Large intestine (tissue), 3 donors: Measurements from ENCODE around the gene HDLBP. TPM values are rescaled to one million over a fixed set of nuclear protein-coding genes. Genes with fewer than 3 reads are reported as not detected.

Source experiments
- DNase-seq, 2 donors: peaks; one replicate each; pipeline versions ENCODE4 v3.0.0 to v3.0.0-alpha.2; 2013
- H3K27ac ChIP-seq: one replicate; pipeline ENCODE4 v1.5.1; 2013; ENCODE audit warnings: low read length
- H3K27me3 ChIP-seq: 2 replicates; pipeline ENCODE4 v1.6.1; 2013; ENCODE audit warnings: low read length; ENCODE audit not compliant: control insufficient read depth, insufficient read depth
- H3K36me3 ChIP-seq: 2 replicates; pipeline ENCODE4 v1.6.1; 2013; ENCODE audit warnings: low read length; ENCODE audit not compliant: control insufficient read depth, insufficient read depth
- H3K4me1 ChIP-seq: one replicate; pipeline ENCODE4 v1.6.1; 2013; ENCODE audit warnings: low read length; ENCODE audit not compliant: control insufficient read depth, insufficient read depth
- H3K4me3 ChIP-seq: one replicate; pipeline ENCODE4 v1.5.1; 2013; ENCODE audit warnings: low read length
- H3K9me3 ChIP-seq: one replicate; pipeline ENCODE4 v1.6.1; 2013; ENCODE audit warnings: mild to moderate bottlenecking, low read depth, low read length, moderate library complexity; ENCODE audit not compliant: control insufficient read depth
- WGBS: methylation state at CpG from one replicate; pipeline ENCODE4 v1.1.5; 2013; ENCODE audit warnings: low lambda C conversion rate; ENCODE audit not compliant: insufficient coverage; 5-methylcytosine and 5-hydroxymethylcytosine counted together
- polyA plus RNA-seq: library from polyadenylated mRNA; unstranded; fragments of 120-200 nt; gene quantifications from one replicate; pipeline ENCODE4 v1.2.1, GENCODE V29; 2013

The HDLBP gene
- polyA plus RNA-seq, 1 donor: 390 TPM

DNA sequence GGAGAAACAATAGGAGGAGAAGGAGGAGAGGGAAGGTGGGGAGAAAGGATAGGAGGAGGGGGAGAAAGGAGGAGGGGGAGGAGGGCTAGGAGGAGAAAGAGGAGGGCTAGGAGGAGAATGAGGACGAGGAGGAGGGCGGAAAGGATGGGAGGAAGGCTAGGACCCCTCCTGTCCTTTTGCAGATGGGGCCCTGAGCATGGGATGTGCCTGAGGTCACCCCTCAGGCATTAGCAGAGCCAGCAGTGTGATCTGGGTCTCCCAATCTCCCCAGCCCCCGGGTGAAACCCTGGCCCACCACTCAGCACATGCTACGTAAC is 127.6 kb downstream of the HDLBP start:
- DNase-seq: no peak
- Histone ChIP-seq H3K4me1 (no peaks in the 10 kb centered on the region), H3K36me3 (peaks cover 8% of the 10 kb centered on the region), H3K27ac (no peak overlapping the region), H3K27me3 (peaks cover 4% of the 10 kb centered on the region), H3K4me3 (no peak overlapping the region), H3K9me3 (no peaks in the 10 kb centered on the region)
- WGBS: no CpG with 5 or more reads among the region's 4 CpGs

DNA sequence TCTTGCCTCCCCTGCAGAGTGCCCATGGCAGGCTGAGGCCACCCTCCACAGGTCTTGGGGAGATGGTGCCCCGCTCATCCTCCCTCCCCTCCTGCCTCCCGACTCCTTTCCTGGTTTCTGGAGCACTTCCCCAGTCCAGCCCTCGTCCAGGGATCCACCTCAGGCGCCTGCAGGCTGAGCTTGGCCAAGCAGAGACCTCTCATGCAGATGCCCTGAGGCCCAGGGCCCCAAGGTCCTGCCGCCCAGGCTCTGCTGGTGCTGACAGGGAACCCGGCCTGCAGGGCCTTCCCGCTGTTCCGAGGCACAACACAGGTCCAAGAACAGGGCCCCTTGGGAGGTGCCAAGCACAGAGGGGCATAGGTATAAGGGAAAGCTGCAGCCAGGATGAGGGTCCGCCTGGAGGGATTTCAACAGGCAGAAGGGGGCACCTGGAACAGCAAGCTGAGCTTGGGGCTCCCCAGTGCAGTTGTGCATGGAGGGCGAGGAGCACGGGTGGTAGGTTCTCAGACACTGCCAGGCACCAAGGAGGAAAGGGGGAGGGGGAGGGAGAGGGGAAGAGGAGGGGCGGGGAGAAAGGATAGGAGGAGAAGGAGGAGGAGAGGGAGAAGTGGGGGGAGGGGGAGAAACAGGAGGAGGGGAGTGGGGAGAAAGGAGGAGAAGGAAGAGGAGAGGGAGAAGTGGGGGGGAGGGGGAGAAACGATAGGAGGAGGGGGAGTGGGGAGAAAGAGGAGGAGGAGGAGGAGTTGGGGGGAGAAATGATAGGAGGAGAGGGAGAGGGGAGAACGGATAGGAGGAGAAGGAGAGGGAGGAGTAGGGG is 128.2 kb downstream of the HDLBP start:
- peaks cover 4% of the 10 kb centered on the region for H3K27me3 ChIP-seq
- no peaks in the 10 kb centered on the region for H3K4me1 ChIP-seq
- no peaks in the 10 kb centered on the region for H3K9me3 ChIP-seq
- no peak overlapping the region for H3K27ac ChIP-seq
- no CpG with 5 or more reads among the region's 14 CpGs for WGBS
- H3K36me3 ChIP-seq: peaks cover 12% of the 10 kb centered on the region
- H3K4me3 ChIP-seq: no peak overlapping the region
- no peak for DNase-seq

DNA sequence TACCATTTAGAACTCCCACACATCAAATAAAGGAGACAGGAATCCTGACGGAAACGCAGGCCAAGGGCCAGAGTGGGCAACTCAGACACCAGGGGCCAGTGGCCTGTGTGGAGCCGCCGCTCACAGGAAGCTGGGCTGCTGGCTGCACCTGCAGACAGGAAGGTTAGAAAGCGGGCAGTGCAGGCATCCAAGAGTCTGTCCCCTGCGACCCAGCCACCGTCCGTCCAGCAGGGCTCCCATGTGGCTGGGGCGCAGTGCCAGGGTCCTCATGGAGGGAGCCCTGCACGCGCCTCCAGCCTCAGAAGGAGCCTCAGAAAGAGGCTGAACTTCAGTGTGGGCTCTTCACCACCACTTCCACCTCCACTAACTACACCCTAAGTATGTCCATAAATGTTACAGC is 129.5 kb downstream of the HDLBP start:
- peaks cover 13% of the 10 kb centered on the region for H3K36me3 ChIP-seq
- H3K4me1 ChIP-seq: no peaks in the 10 kb centered on the region
- H3K9me3 ChIP-seq: no peaks in the 10 kb centered on the region
- no CpG with 5 or more reads among the region's 11 CpGs for WGBS
- H3K4me3 ChIP-seq: no peak overlapping the region
- DNase-seq: no peak
- H3K27ac ChIP-seq: no peak overlapping the region
- peaks cover 4% of the 10 kb centered on the region for H3K27me3 ChIP-seq

DNA sequence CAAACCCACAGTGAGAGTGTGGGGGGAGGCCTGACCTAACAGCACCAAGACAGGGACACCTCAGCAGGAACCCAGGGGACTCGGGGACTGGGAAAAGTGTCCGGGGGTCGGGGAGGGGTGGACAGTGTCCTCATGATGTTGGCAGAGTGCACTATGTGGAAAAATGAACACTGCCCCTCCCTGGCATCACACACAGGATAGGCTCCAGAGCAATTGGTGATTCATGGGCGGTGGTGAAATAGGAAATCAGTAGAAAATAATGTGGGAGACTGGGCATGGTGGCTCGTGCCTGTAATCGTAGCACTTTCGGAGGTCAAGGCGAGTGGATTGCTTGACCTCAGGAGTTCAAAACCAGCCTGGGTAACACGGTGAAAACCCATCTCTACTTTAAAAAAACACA is 130.6 kb downstream of the HDLBP start:
- no peak for DNase-seq
- no CpG with 5 or more reads among the region's 9 CpGs for WGBS
- H3K27ac ChIP-seq: no peak overlapping the region
- H3K4me3 ChIP-seq: no peak overlapping the region
- H3K4me1 ChIP-seq: no peaks in the 10 kb centered on the region
- H3K27me3 ChIP-seq: peaks cover 4% of the 10 kb centered on the region
- no peaks in the 10 kb centered on the region for H3K9me3 ChIP-seq
- peaks cover 15% of the 10 kb centered on the region for H3K36me3 ChIP-seq

DNA sequence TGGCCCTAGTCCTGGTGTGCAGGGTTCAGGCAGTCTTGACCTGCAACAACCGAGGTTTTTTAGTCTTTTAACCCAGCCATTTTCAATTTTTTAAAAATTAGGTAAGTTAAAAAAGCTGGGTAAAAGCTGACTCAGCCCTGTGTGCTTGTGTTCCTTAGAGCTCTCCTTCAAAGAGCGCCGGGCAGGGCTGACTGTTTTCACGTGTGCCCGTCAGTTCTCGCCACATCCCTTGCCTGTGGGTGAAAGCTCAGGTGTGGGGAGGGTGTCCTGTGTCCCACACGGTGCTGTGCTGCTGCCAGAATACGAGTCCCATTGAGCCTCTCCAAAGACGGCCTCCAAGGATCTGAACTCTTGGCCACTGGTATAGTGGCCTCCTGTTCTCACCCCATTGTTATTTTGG is 132.3 kb downstream of the HDLBP start:
- H3K4me1 ChIP-seq: no peaks in the 10 kb centered on the region
- H3K36me3 ChIP-seq: peaks cover 21% of the 10 kb centered on the region

DNA sequence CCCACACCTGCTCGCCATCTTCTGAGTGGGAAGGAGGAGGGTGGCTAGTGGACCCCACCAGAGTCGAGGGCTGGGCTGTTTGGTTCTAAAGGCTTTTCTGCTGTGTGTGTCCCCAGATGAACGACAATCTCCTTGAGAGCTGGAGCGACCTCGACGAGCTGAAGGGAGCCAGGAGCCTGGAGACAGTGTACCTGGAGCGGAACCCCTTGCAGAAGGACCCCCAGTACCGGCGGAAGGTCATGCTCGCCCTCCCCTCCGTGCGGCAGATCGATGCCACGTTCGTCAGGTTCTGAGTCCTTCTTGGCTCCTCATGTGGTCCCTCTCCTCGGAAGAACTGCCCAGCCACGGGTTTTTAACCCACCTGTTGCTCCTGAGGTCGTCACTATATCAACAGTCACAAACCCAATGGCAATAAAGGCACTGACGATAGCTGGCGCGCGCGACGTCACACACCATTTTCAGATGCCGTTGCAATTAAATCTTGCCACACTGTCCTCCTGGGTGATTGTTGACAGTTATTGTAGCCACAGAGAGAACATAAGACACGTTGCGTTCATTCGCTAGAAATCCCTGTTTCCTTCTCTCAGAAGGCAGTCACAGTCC is 132.8 kb downstream of the HDLBP start:
- WGBS: no CpG with 5 or more reads among the region's 28 CpGs
- Histone ChIP-seq H3K36me3 (peaks cover 25% of the 10 kb centered on the region), H3K9me3 (no peaks in the 10 kb centered on the region), H3K4me1 (no peaks in the 10 kb centered on the region), H3K27me3 (no peaks in the 10 kb centered on the region), H3K4me3 (no peak overlapping the region), H3K27ac (no peak overlapping the region)
- DNase-seq: no peak

More for the DNA sequence above, 132.3 kb downstream of the HDLBP start:
- no CpG with 5 or more reads among the region's 9 CpGs for WGBS
- Histone ChIP-seq H3K27ac (no peak overlapping the region), H3K4me3 (no peak overlapping the region), H3K9me3 (no peaks in the 10 kb centered on the region), H3K27me3 (no peaks in the 10 kb centered on the region)
- DNase-seq: no peak

DNA sequence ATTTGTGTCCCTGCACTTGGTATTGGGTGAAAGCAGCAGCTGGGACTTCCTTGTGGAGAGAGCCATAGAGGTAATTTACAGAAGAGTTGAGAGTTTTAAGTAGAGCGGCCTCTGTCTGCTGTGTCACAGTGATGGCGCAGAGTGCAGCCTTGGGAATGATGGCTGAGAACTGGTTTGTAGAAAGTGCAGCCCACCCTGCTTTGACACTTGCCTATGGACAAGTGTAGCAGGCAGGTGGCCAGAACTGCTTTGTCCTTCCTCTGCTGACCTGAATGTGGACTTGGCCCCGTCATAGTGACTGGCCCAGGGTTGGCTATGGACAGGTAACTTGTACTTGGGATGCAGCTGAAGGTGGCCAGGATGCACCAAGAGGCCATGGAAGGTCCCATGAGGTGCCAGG is 133.3 kb downstream of the HDLBP start:
- no CpG with 5 or more reads among the region's 3 CpGs for WGBS
- Histone ChIP-seq H3K27ac (no peak overlapping the region), H3K4me3 (no peak overlapping the region), H3K4me1 (no peaks in the 10 kb centered on the region), H3K36me3 (peaks cover 27% of the 10 kb centered on the region), H3K27me3 (no peaks in the 10 kb centered on the region), H3K9me3 (no peaks in the 10 kb centered on the region)
- DNase-seq: no peak

DNA sequence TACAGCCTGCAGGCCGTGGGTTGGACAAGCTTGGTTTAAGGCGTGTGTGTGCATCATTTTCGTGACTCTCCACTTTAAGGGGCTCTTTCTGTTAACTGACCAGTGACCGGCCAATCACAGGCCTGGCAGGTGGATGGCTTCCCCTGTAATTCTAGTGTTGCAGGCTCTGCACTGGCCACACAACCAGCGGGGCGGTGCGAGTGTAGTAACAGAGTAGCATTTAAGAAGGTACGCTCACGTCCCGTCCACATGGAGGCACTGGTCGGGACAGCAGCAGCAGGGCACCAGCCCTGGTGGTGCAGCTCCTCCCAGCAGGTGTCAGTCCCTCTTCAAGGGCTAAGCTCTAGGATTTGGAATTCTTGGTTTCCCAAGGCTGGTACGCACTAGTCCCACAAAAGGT is 135.0 kb downstream of the HDLBP start:
- Histone ChIP-seq H3K9me3 (no peaks in the 10 kb centered on the region), H3K27me3 (no peaks in the 10 kb centered on the region), H3K4me1 (no peaks in the 10 kb centered on the region), H3K36me3 (peaks cover 34% of the 10 kb centered on the region), H3K4me3 (no peak overlapping the region), H3K27ac (no peak overlapping the region)
- DNase-seq: no peak
- WGBS: no CpG with 5 or more reads among the region's 12 CpGs

DNA sequence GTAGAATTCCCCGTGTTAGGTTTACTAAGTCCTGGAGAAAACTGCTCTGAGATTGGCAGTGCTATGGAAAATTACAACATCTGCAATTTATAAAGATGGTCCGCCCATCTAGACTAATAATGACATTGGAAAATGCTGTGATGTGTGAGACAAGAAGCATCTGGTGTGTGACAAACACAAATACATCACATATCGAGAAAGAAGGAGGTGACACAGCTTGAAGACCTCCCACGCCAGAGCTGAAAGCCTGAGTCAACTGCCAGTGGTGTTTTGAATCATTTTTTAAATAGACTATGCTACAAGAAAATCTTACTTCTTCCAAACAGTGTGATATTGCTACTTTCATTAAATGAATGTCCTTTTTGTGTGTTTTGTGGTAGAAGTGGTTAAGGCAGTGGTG is 135.6 kb downstream of the HDLBP start:
- no peak for DNase-seq
- Histone ChIP-seq H3K9me3 (no peaks in the 10 kb centered on the region), H3K36me3 (peaks cover 36% of the 10 kb centered on the region), H3K4me3 (no peak overlapping the region), H3K27ac (no peak overlapping the region), H3K27me3 (no peaks in the 10 kb centered on the region), H3K4me1 (no peaks in the 10 kb centered on the region)
- 100% methylated on average over 1 of the region's 4 CpGs for WGBS

DNA sequence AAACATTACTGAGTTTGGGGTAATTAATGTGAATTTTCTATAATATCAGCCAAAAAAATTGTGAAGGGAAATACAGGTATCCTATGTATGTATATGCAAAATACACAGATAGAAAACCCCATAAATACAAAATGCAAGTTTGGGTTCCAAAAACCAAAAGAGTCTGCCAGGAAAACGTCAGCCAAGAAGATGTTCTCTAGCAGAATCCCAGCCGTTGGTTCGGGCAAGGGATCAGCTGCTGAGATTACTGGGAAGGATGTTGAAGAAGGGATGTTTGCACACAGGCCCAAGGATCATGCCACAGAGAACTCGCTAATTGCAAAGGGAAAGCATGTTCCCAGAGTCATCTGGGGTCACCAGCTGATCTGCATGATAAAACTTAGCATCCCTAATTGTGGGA is 136.5 kb downstream of the HDLBP start:
- Histone ChIP-seq H3K27ac (no peak overlapping the region), H3K9me3 (no peaks in the 10 kb centered on the region), H3K36me3 (peaks cover 36% of the 10 kb centered on the region)

More for the DNA sequence above, 136.5 kb downstream of the HDLBP start:
- no peak for DNase-seq
- Histone ChIP-seq H3K4me3 (no peak overlapping the region), H3K27me3 (no peaks in the 10 kb centered on the region), H3K4me1 (no peaks in the 10 kb centered on the region)
- WGBS: no CpG with 5 or more reads among the region's 4 CpGs
